ENCODE measurements around the gene TMEM108. TPM values are rescaled to one million over a fixed set of nuclear protein-coding genes. Genes with fewer than 3 reads are reported as not detected.

TMEM108 gene
- not detected in 5 replicates for total RNA-seq (2022; extraction: Qiagen RNA extraction)

GRCh38 chr3:133038089-133038730 lies at the start of gene TMEM108:
Gene TMEM108 (plus strand): TSS chr3:133038391.

GRCh38 chr3:133400006-133400515 lies 361.9 kb downstream of the TMEM108 start, which contains the start of gene BFSP2:
Gene BFSP2 (plus strand): TSS chr3:133400056. CDS start chr3:133400084, 28 bp downstream.

Measured in A549 treated with Mapracorat at 1 μM for 4 hours (cell line).